ENCODE results near the gene SBNO1.

The SBNO1 gene

DNA sequence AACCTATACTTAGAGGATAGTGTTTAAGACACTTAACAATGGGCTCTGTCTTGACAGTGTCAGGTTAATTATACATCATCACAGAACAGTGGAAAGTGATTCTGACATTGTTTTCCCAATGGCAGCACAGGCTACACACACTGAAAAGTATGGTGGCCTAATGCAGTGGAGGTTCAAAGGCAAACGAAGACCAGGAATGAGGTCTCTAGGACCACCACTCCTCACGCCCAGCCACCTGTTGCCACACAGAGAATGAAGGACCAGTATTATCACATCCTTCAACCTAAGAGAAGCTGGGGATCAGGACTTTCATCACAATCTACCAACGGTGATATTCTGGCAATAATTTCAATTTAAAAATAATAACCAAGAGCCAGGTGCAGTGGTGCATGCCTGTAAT lies 58.4 kb downstream of the SBNO1 start:
- H3K27ac ChIP-seq, result no peak overlapping the region
- no peak overlapping the region for H3K4me3 ChIP-seq (ENCODE audit: low read depth, low read length)
- in situ Hi-C loops (cut with HindIII; ENCODE audit: low pct_ligation_motif_present, low sequenced_read_pairs), result no loop called here
- TF ChIP-seq, protein P1, sequence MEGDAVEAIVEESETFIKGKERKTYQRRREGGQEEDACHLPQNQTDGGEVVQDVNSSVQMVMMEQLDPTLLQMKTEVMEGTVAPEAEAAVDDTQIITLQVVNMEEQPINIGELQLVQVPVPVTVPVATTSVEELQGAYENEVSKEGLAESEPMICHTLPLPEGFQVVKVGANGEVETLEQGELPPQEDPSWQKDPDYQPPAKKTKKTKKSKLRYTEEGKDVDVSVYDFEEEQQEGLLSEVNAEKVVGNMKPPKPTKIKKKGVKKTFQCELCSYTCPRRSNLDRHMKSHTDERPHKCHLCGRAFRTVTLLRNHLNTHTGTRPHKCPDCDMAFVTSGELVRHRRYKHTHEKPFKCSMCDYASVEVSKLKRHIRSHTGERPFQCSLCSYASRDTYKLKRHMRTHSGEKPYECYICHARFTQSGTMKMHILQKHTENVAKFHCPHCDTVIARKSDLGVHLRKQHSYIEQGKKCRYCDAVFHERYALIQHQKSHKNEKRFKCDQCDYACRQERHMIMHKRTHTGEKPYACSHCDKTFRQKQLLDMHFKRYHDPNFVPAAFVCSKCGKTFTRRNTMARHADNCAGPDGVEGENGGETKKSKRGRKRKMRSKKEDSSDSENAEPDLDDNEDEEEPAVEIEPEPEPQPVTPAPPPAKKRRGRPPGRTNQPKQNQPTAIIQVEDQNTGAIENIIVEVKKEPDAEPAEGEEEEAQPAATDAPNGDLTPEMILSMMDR (IDR thresholded peaks at IDR 0.05; ENCODE audit: low read depth, low read length, missing control alignments), result no peak
- peaks cover 69% of the 10 kb centered on the region for H3K36me3 ChIP-seq (replicated peaks)
- DNase-seq, result no peak
- no peaks in the 10 kb centered on the region for H3K27me3 ChIP-seq (replicated peaks)

DNA sequence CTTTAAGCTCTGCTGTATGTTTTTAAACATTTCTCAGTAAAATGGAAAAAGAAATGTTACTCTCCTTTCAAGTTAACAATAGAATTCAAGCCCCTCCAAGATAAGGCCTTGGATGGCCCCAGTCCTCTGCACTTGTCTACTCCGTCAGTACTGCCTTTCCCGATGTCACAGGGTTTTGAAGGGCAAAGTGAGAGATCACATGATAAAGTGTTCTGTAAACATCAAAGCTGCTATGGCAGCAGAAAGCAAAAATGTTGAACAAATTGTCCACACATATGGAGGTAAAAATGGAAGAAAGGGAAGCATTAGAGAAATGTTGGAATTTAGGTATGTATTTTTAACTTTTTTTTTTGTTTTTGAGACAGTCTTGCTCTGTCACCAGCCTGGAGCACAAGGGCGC lies 59.5 kb downstream of the SBNO1 start:
- no peaks in the 10 kb centered on the region for H3K27me3 ChIP-seq (replicated peaks)
- peaks cover 59% of the 10 kb centered on the region for H3K36me3 ChIP-seq (replicated peaks)
- no peak overlapping the region for H3K27ac ChIP-seq
- TF ChIP-seq, protein P1 (IDR thresholded peaks at IDR 0.05; ENCODE audit: low read depth, low read length, missing control alignments), result no peak
- no peak for DNase-seq
- no peak overlapping the region for H3K4me3 ChIP-seq (ENCODE audit: low read depth, low read length)
- in situ Hi-C loops (cut with HindIII; ENCODE audit: low pct_ligation_motif_present, low sequenced_read_pairs), result no loop called here

GRCh38 chr12:123293178-123293760 lies 71.4 kb downstream of the SBNO1 start:
- in situ Hi-C loops (cut with HindIII; ENCODE audit: low pct_ligation_motif_present, low sequenced_read_pairs), result no loop called here
- peaks cover 52% of the 10 kb centered on the region for H3K36me3 ChIP-seq (replicated peaks)
- no peak for DNase-seq
- H3K4me3 ChIP-seq (ENCODE audit: low read depth, low read length), result no peak overlapping the region
- TF ChIP-seq, protein P1 (IDR thresholded peaks at IDR 0.05; ENCODE audit: low read depth, low read length, missing control alignments), result no peak
- no peaks in the 10 kb centered on the region for H3K27me3 ChIP-seq (replicated peaks)
- H3K27ac ChIP-seq, result no peak overlapping the region

DNA sequence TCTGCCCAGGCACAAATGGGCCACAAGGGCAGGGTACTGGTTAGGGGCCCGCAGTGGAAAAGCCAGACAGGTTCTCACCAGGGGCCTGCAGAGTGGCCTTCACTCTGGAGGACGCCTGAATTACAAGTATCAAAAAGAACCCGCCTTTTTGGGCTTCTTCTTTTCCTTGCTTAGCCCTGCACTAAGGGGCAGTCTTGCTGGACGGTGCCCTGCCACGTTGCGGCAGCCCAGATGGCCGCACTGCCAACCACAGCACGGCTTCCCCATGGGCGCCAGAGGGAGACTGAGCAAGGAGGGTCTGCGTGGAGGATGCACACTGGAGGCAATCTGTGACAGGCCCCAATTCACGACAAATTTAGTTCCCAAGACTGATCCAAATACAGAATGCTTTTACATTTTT lies 74.7 kb downstream of the SBNO1 start:
- Histone ChIP-seq H3K36me3 (replicated peaks) (peaks cover 25% of the 10 kb centered on the region), H3K27ac (no peak overlapping the region), H3K27me3 (replicated peaks) (no peaks in the 10 kb centered on the region), H3K4me3 (ENCODE audit: low read depth, low read length) (no peak overlapping the region)
- no peak for DNase-seq
- TF ChIP-seq, protein P1 (IDR thresholded peaks at IDR 0.05; ENCODE audit: low read depth, low read length, missing control alignments), result no peak
- in situ Hi-C loops (cut with HindIII; ENCODE audit: low pct_ligation_motif_present, low sequenced_read_pairs), result no loop called here

GRCh38 chr12:123288751-123289346 lies 75.8 kb downstream of the SBNO1 start:
- in situ Hi-C loops (cut with HindIII; ENCODE audit: low pct_ligation_motif_present, low sequenced_read_pairs), result no loop called here
- TF ChIP-seq, protein P1 (IDR thresholded peaks at IDR 0.05; ENCODE audit: low read depth, low read length, missing control alignments), result no peak
- H3K4me3 ChIP-seq (ENCODE audit: low read depth, low read length), result no peak overlapping the region
- H3K27ac ChIP-seq, result no peak overlapping the region
- peaks cover 18% of the 10 kb centered on the region for H3K36me3 ChIP-seq (replicated peaks)
- H3K27me3 ChIP-seq (replicated peaks), result no peaks in the 10 kb centered on the region
- DNase-seq, result no peak

Measured in brain microvascular endothelial cell (primary cell).